SK-N-DZ (cell line): Measurements from ENCODE around the gene GOLT1A.
"Not testable (repeated sequence)": the region's sequence is repeated elsewhere in the genome, so short reads cannot be mapped to it uniquely, and the experiment has no call there.

Source experiments
- DNase-seq: peaks from one replicate; pipeline ENCODE4 v3.0.0-alpha.2; 2015; ENCODE audit warnings: low spot score

Gene GOLT1A

DNA sequence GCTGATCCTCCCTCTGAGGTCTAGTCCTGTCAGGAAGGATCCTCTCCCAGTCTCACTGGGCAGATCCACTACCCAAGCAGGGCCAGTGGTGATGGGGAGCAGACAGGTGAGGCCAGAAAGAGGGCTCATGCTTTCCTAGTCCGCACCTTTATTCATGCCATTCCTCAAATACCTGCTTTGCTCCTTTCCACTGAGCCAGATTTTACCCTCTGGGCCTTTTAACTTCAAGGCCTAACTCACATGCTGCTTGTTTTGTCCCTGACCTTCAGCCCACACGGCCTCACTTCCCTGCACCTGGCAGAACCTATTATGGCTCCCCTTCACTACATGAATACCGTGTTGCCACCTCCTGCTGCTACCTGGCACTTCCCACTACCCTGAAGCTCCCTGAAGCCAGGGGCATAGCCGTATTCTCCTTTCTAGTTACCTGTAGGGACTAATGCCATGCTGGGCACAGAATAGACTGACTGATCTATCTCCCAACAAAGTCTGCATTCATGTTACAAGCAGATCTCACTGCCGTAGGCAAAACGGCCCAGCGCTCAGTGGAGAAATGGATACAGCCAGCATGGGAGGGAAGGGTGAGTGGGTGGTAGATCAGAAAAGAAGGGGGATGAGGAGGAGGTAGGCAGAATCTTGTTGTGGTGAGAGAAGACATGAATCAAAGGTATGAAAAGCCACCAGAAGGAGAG is 36.1 kb upstream of the GOLT1A start:
- no peak for DNase-seq

DNA sequence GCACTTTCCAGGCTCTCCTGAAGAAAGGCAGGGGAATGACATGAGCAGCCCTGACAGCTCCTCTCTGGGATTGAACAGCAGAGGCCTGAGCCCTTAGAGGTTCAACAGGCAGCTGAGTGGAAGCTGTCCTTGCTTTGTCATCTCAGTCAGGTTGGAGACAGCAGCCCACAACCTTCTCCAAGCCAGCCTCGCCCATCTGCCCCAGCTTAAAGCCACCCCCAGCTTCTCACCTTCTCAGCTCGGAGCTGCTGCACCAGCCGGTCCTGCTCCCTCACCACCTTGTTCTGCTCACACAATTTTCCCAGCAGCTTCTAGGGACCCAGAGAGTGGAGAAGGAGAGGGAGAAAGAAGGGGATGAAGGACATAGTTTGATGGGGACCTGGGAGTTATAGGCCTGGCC is 35.2 kb upstream of the GOLT1A start:
- no peak for DNase-seq

DNA sequence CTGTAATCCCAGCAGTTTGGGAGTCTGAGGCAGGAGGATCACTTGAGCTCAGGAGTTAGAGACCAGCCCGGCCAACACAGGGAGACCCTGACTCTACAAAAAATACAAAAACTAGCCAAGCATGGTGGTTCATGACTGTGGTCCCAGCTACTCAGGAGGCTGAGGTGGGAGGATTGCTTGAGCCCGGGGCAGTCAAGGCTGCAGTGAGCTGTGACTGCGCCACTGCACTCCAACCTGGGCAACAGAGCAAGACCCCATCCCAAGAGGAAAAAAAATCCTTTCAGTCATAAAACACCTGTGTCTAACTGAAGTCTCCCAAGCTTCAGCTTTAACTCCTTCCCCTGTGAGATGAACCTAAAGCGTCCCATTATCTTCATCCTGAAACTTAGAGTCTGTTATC is 33.1 kb upstream of the GOLT1A start:
- no peak for DNase-seq

DNA sequence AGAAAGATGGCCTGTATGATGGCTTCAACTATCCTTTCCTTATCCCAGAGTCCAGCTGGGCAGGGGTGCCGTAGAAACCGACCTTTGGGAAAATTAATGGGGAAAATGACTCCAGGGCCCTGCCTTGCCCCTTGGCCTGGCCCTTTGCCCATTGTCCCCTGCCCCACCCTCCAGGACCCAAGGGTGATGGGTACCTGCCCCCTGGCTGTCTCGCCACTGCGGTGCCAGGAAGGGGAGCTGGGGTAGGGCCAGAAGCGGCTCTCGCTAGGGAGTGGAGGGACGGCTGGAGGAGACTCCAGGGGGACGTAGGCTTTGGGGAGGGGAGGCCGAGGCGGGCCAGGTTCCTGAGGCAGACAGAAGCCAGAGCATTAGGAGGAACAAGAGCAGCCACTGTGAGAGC is 29.1 kb upstream of the GOLT1A start:
- DNase-seq = no peak

DNA sequence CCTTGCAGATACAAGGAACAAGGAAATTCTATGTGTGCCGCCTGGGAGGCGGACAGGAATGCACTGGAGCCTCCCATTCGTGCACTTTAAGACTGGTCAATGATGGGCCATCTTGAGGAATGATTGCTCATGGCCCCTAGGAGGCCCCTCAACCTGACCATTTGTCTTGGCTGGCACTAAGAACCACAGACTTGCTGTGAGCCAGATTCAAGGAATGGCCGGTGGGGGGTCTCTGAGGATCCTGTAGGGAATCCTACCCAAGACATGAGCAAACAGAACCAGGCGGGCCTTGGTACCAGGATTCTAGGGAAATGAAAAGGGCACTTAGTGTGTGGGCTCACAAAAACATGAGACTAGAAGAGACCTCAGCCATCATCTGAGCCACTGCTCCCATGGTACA is 28.1 kb upstream of the GOLT1A start:
- no peak for DNase-seq

DNA sequence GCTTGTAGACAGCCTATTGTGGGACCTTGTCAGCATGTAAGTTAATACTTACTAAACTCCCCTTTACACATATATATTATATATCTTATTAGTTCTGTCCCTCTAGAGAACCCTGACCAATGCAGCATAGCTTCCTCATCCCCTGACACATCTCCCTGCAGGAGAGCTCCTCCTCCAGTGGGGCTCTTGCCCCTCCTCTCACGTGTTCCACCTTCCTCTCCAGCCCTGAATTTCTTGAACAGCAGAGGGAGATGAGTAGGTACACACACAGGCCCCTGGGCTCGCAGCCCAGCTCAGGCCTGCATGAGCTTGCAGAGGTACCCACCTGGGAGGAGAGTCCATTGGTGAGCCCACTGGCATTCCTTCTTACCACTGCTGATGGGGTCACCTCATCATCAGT is 27.3 kb upstream of the GOLT1A start:
- no peak for DNase-seq

DNA sequence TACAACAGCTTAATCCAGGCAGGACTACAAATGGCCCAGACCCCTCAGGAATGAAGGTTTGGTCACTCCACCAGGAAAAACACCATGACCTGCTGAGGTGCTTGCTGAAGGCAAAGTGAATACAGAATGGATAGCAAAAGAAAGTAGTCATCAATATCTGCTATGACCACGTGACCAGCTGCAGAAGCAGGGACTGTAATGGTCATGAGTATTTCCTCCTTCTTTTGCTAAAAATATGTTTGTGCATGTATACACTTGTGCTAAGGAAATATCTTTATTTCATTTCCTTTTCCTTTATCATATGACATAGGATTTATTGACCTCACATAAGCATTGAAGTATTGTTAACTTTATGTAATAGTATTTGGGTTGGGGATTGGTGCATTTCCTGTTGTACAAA is 26.4 kb upstream of the GOLT1A start:
- DNase-seq = no peak

DNA sequence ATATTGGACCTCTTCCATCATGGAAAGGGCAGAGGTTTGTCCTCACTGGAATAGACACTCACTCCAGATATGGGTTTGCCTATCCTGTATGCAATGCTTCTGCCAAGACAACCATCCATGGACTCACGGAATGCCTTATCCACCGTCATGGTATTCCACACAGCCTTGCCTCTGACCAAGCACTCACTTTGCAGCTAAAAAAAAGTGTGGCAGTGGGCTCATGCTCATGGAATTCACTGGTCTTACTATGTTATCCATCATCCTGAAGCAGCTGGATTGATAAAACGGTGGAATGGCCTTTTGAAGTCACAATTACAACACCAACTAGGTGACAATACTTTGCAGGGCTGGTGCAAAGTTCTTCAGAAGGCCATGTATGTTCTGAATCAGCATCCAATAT is 25.6 kb upstream of the GOLT1A start:
- not testable (repeated sequence) for DNase-seq

DNA sequence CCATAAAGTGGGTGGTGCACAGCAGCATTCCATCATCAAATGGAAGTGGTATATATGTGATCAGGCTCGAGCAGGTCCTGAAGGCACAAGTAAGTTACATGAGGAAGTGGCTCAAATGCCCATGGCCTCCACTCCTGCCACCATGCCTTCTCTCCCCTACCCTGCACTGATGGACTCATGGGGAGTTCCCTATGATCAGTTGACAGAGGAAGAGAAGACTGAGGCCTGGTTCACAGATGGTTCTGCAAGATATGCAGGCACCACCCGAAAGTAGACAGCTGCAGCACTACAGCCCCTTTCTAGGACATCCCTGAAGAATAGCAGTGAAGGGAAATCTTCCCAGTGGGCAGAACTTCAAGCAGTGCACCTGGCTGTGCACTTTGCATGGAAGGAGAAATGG is 24.7 kb upstream of the GOLT1A start:
- DNase-seq = not testable (repeated sequence)

DNA sequence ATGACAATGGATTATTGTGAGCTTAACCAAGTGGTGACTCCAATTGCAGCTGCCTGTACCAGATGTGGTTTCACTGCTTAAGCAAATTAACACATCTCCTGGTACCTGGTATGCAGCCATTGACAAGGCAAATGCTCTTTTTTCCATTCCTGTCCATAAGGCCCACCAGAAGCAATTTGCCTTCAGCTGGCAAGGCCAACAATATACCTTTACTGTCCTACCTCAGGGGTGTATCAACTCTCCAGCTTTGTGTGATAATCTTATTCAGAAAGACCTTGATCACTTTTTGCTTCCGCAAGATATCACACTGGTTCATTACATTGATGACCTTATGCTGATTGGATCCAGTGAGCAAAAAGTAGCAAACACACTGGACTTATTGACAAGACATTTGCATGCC is 23.7 kb upstream of the GOLT1A start:
- not testable (repeated sequence) for DNase-seq

DNA sequence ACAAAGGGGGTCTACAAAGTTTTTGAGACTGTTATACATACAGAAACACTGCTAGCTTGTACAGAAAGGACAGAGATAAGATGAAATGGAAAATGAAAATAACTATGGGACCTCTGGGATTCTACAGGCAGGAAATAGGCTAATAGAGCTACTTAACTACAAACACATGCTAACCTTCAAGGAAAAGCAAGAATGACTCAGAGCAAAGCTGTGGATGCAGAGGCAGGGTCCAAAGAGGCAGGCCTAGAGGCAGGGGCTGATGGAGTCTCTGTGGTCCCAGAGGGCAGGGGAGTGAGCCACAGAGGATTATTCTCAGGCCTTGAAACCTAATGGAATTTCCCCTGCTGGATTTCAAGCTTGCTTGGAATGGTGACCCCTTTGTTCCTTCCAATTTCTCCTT is 18.7 kb upstream of the GOLT1A start:
- DNase-seq = no peak

DNA sequence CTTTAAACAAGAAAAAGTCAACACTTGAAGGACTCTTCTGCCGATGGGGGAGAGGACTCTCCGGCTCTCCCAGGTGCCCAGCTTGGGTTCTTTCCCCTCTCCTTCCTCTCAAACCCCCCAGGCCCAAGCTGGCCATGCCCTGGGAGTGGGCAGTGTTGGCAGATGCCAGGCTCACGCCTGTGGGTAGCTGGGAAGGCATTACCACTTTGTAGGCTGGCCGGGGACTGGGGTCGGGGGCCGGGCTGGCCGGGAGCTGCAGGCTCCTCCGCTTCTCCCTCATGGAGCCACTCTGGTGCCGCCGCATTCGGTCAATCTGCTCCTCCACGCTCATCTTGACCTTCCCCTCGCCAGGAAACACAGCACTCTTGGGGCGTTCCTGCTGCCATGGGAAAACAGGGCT is 16.4 kb upstream of the GOLT1A start:
- no peak for DNase-seq

DNA sequence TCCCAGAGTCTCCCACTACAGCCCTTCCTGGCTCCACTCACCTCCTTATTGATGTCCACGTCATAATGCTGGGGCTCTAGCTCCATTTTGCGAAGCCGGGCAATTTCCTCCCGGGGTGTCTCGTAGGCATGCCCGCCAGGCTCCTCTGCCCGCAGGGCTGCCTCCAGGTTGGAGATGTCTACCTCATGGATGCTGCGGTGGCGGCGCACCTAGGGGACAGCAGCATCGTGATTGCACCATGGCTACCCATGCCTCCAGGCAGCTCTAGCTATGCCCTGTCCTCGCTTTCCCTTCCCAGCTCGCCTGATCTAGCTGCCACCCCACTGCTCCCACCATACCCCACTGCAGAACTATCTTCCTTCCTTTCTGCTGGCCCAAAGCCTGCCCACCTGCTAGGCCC is 15.1 kb upstream of the GOLT1A start:
- DNase-seq = no peak

DNA sequence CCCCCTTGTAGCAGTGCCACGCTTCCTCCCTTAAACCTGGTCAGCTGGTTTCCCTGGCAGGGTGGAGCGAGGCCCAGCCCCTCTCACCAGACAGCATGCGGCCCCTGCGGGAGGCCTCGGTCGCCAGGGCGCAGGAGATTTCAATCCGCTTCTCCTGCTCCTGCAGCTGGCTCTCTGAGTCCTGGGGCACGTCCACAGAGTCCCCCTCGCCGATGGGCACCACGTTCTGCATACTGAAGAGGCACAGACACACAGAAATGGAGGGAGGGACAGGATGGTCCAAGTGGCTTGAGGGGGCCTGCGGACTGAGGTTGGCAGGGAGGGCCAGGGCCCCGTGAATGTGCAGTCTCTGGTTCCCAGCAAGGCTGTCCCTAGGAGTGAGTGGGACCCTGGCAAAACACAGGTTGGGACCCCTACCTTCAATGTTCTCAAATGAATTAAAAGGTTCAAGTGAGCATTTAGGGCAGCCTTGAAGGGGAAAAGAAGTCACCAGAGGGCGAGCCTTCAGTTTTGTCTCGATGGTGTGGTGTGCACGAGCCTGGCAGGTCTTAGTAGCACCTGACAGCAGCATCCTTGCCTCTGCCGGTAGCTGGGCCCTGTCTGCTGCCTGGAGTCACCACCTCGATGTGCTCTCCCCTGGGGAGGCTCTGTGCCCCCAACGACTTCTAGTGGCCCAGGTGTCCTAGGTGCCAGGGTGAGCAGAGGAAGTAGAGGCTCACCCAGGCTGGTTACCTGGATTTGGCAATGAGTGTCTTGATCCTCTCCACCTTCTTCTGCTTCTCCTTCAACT is 14.4 kb upstream of the GOLT1A start:
- no peak for DNase-seq

DNA sequence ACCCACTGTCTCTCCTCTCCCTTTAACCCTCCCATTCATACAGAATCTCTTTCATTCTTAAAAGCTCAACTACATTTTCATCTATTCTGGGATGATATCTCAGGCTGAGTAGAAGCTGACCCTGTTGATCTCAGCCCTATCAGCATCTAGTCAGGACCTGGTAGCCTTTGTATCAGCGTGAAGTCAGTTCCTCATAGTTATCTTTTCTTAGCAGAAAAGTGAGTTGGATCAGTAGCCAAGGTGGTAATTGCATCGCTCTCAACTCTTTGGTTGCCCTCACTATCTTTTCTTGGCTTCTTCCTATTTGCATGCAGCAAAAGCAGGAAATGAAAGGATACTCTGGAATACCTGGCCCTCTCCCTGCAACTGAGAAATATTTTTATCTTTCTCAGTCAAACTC is 13.6 kb upstream of the GOLT1A start:
- DNase-seq = no peak

DNA sequence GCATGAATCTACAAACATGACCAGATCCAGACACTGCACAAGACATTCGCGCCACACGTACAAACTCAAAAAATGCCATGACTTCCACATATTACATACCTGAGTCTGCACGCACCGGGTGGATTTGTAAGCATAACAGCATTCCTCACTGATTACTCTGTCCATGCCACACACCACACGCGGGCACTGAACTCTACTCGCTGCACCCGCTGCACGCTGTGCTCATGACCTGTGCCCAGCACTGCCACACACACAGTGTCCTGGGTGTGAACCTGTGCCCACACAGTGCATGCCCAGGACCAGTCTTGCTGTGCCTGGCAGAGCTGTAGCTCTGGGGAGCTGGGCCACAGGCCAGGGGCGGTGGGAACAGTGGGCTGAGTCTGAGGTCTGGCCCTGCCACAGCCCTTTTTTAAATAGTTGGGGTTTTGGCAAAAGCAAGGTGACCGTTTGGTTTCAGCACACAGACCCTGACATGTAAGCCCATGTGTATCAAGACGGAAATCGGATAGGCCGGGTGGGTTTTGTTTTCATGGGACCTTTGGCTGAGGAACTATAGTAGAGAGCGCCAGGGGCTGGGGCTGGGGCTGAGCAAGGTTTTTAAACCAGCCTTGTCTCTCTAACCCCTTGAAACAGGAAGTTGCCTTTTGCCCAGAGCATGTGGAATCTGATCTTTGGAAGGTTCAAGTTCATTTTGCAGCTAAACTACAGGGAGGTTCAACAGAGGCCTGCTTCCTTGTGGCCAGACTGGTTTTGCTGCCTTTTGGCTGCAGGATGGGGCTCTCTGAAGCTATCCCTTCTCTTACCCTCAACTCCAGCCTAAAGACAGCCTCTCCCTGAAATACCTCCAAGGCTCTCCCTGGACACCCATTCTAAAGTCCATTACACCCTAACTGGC is 12.3 kb upstream of the GOLT1A start:
- no peak for DNase-seq

DNA sequence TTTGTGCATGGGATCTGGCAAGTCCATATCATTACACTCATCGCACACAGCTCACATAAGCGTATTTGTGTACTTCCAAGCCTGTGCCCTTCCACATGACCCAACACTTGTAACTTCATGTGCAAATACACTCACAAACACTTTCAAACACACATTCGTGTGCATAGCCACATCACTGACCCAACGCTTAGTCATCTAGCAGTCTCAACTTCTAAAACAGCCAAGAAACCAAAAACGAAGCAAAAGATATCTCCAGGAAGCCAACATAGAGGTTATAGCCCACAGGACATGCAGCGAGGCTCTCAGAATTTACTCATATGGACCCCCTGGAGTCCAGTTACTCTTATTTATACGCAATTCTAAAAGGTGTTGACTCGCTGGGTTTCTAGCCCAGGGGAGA is 10.9 kb upstream of the GOLT1A start:
- DNase-seq = no peak

DNA sequence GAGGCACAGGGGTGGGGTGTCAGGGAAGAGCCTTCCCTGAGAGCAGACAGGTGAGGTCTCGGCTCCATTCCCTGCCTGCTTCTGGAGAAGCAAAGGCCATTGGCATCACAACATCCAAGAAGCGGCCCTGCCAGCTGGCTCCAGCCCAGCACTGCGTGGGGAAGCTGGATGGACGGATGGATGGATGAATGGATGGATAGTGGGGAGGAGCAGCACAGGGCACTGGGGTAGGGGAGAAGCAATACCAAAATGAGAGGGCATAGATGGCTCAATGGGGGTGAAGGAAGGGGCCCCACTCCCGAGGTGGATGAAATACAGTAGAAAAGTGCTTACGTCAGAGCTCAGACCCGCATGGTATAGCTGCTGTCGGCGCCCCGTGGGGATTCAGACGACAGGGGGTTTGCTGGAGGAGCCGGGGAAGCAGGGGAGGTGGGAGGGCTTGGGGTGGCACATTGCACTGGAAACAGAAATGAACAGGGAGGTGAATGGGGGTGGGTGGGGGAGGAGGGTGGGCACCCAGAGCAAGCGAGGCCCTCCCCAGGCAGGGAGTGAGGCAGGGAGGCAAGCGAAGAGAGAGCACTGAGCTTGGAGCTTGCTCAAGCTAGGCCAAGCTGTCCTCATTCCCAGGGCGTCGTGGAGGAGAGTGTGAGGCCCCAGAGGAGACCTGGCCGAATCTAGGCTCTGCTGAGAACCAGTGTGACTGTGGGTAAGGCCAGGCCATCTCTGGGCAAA is 9.5 kb upstream of the GOLT1A start:
- DNase-seq = no peak

DNA sequence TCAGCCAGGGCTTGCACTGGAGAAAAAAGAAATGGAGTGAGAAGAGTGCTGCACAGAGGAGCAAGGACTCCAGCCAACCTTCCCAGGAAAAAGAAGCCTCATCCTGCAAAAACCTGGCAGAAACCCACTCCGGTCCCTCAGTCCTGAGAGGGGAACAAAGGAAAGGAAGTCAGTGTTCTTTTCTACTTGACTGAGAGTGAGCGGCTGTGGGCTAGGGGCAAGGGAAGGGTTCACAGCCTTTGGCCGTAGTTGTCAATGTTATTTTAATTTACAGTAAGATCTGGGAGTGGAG is 8.9 kb upstream of the GOLT1A start:
- DNase-seq = no peak

DNA sequence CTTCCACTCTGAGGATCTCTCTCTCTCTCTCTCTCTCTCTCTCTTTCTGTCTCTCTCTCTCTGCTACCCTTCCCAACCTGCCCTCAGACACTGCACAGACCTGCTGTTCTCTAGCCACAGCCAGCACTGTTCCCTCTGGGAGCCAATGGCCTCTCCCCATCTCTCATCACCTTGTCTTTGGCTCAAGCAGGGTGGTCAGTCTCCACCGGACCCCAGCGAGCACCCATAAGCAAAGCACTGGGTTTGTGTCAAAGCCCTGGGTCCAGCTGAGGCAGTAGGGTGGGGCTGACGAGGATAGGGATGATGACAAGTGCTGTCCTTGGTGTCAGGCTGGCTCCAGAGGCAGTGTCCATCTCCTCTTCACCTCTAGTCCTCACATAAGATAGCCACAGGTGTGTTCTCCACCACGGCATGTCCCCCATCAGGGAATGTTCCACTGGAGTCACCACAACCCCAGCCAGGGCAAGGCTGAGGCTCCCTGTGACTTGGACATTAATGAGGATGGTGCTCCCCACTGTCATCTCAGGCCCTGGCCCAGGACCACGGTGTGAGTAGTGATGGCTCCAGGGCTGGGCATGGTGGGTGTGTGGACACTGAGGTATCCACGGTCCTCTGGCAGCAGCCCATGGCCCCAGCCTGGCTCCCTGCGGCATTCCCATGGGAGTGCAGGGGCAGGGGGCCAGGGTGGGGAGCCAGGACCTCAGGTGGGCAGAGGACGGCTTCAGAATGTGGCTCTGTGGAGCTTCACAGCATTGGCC is 8.4 kb upstream of the GOLT1A start:
- DNase-seq = no peak

DNA sequence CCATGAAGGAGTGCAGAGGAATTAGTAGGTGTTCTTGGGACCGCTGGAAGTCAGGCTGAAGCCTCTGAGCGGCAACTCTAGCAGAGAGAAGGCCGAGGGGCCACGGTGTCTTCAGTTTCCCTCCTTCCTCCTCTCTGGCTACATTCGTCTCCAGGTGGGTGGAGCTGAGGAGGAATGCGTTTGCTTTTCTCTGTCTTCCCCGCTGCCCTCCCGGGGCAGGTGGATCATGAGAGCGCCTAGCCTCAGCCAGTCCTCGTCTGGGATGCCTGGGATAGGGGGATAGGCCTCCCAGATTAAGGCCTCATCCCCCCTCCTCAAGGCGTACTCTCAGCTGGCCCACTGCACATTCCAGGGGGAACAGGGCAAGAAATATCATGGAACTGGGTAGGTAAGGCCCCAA is 7.5 kb upstream of the GOLT1A start:
- no peak for DNase-seq
